Testis (tissue), 3 donors: ENCODE measurements around the gene CA11. TPM values are rescaled to one million over a fixed set of nuclear protein-coding genes. Genes with fewer than 3 reads are reported as not detected.

Experiments
- DNase-seq: peaks from one replicate; pipeline ENCODE4 v3.0.0-alpha.2; 2019
- H3K27ac ChIP-seq, 2 donors: fragments of 200-600 bp; sonication (generic); one replicate each; pipeline ENCODE4 v1.5.1; 2019
- H3K27me3 ChIP-seq: fragments of 200-600 bp; sonication (generic); one replicate; pipeline ENCODE4 v1.5.1; 2019
- H3K36me3 ChIP-seq: fragments of 200-600 bp; sonication (generic); one replicate; pipeline ENCODE4 v1.5.1; 2017; ENCODE audit warnings: low read depth; ENCODE audit errors: missing control alignments
- H3K4me1 ChIP-seq: fragments of 200-600 bp; sonication (generic); one replicate; pipeline ENCODE4 v1.5.1; 2019
- H3K4me3 ChIP-seq, 2 donors: fragments of 200-600 bp; sonication (generic); one replicate each; pipeline ENCODE4 v1.5.1; 2017 to 2019
- H3K9me3 ChIP-seq: fragments of 200-600 bp; sonication (generic); one replicate; pipeline ENCODE4 v1.5.1; 2017
- POLR2A ChIP-seq: fragments of 450-650 bp; IDR thresholded peaks from one replicate; pipeline ENCODE4 v1.6.1; 2017; ENCODE audit warnings: antibody characterized with exemption, mild to moderate bottlenecking, moderate library complexity
- whole genome bisulfite sequencing, 2 donors: methylation state at CpG; one replicate each; pipeline ENCODE4 v1.1.5; 2018; 5-methylcytosine and 5-hydroxymethylcytosine counted together
- intact Hi-C: fragments of 100-400 bp; cut with DNase I; formaldehyde crosslinking; loops from one replicate; pipeline ENCODE4 v1.15.1; 2023; ENCODE audit warnings: low total_unique reads
- polyA plus RNA-seq: library from polyadenylated mRNA; stranded (reverse); fragments of 350-450 nt; fragmentation: Illumina TruSeq; extraction: RNeasy Lipid Tissue Mini Kit (QIAGEN cat#74804); gene quantifications from one replicate; pipeline ENCODE4 v1.2.3, GENCODE V29; 2014; ENCODE audit warnings: low read depth, low replicate concordance; ENCODE audit not compliant: insufficient read depth
- total RNA-seq, 2 donors: library from RNA; depleted of rRNA; stranded (reverse); fragments of >200 nt; gene quantifications; one replicate each; pipeline ENCODE4 v1.2.3, GENCODE V29; 2016
- TF ChIP-seq, protein P1 (sequence below), 3 experiments: fragments of 450-650 bp in 2 of 3; fragments of 200-600 bp in 1 of 3; sonication (generic) in 1 of 3; IDR thresholded peaks; one replicate each; pipeline ENCODE4 v1.5.1; 2016 to 2019; ENCODE audit warnings: antibody characterized with exemption in 3 of 3, mild to moderate bottlenecking in 2 of 3, moderate library complexity in 1 of 3

CA11 gene
- total and polyA plus RNA-seq, 3 donors from 2014 or later = 6.3 to 20.0 (median 6.8) TPM

DNA sequence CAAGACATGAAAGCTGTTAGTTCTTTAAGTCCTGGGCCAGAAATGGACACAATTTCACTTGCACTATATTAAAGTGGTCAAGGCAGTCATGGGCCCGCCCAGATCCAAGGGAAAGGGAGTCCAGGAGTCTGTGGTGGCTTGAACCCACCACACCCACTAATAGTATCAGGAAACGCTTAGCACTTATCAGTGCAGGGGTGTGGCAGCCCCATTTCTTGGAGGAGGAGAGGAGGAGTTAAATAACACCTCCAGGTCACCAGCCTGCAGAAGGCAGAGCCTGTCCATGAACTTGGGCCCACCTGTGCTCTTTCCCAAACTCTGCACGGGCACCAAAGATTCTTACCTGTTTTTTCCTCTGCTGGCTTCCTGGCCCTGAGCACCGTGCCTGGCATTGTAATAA, 32.2 kb upstream of the CA11 start:
- Histone ChIP-seq H3K36me3 (no peaks in the 10 kb centered on the region), H3K4me3 (no peak overlapping the region), H3K27ac (no peak overlapping the region), H3K4me1 (peaks cover 11% of the 10 kb centered on the region), H3K27me3 (no peaks in the 10 kb centered on the region), H3K9me3 (no peaks in the 10 kb centered on the region)
- TF ChIP-seq, protein P1, sequence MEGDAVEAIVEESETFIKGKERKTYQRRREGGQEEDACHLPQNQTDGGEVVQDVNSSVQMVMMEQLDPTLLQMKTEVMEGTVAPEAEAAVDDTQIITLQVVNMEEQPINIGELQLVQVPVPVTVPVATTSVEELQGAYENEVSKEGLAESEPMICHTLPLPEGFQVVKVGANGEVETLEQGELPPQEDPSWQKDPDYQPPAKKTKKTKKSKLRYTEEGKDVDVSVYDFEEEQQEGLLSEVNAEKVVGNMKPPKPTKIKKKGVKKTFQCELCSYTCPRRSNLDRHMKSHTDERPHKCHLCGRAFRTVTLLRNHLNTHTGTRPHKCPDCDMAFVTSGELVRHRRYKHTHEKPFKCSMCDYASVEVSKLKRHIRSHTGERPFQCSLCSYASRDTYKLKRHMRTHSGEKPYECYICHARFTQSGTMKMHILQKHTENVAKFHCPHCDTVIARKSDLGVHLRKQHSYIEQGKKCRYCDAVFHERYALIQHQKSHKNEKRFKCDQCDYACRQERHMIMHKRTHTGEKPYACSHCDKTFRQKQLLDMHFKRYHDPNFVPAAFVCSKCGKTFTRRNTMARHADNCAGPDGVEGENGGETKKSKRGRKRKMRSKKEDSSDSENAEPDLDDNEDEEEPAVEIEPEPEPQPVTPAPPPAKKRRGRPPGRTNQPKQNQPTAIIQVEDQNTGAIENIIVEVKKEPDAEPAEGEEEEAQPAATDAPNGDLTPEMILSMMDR (IDR thresholded peaks at IDR 0.05) = no peak
- TF ChIP-seq POLR2A = no peak
- intact Hi-C loops = no loop called here
- 72 to 74% methylated on average over 4 of the region's 4 CpGs for WGBS, 2 donors
- no peak for DNase-seq

DNA sequence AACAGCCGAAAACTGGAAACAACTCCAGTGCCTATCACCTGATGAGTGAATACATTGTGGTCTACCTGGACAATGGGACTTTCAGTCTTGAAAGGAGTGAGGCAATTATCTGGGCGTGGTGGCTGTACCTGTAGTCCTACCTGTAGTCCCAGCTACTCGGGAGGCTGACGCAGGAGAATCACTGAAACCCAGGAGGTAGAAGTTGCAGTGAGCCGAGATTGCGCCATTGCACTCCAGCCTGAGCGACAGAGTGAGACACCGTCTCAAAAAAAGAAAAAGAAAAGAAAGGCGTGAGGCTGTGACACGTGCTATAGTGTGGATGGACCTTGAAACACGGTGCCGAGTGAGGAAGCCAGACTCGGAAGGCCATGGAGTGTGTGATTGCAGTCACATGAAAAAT, 30.9 kb upstream of the CA11 start:
- WGBS, 2 donors = 89 to 91% methylated on average over 13 of the region's 13 CpGs
- intact Hi-C loops = no loop called here

DNA sequence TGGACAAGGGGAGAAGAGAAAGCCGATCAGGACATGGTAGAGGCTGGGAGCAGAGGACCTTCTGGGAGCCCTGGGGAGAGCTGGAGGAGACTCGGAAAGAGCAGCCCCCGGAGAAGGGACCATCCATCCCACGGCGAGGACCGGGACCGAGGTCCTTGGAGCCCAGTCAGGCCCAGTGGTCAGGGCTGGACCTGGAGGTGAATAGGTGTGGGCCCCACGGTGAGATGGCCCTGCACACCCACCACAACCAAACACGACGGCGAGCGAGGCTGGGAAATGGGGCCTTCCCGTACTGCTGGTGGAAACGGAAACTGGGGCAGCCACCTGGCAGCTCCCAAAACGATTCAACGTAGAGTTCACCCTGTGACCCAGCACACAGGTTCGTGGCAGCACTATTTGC, 30.5 kb upstream of the CA11 start:
- Histone ChIP-seq H3K4me1 (peaks cover 11% of the 10 kb centered on the region), H3K4me3 (no peak overlapping the region), H3K36me3 (no peaks in the 10 kb centered on the region), H3K27me3 (no peaks in the 10 kb centered on the region), H3K9me3 (no peaks in the 10 kb centered on the region), H3K27ac (no peak overlapping the region)
- TF ChIP-seq POLR2A = no peak
- TF ChIP-seq, protein P1 (IDR thresholded peaks at IDR 0.05) = no peak
- no peak for DNase-seq
- intact Hi-C loops = no loop called here
- WGBS, 2 donors = 90 to 92% methylated on average over 17 of the region's 17 CpGs

More for the DNA sequence above, 30.9 kb upstream of the CA11 start:
- Histone ChIP-seq H3K4me3 (no peak overlapping the region), H3K9me3 (no peaks in the 10 kb centered on the region), H3K36me3 (no peaks in the 10 kb centered on the region), H3K4me1 (peaks cover 11% of the 10 kb centered on the region), H3K27me3 (no peaks in the 10 kb centered on the region), H3K27ac (no peak overlapping the region)
- no peak for DNase-seq
- TF ChIP-seq, protein P1 (IDR thresholded peaks at IDR 0.05) = no peak
- no peak for TF ChIP-seq POLR2A

DNA sequence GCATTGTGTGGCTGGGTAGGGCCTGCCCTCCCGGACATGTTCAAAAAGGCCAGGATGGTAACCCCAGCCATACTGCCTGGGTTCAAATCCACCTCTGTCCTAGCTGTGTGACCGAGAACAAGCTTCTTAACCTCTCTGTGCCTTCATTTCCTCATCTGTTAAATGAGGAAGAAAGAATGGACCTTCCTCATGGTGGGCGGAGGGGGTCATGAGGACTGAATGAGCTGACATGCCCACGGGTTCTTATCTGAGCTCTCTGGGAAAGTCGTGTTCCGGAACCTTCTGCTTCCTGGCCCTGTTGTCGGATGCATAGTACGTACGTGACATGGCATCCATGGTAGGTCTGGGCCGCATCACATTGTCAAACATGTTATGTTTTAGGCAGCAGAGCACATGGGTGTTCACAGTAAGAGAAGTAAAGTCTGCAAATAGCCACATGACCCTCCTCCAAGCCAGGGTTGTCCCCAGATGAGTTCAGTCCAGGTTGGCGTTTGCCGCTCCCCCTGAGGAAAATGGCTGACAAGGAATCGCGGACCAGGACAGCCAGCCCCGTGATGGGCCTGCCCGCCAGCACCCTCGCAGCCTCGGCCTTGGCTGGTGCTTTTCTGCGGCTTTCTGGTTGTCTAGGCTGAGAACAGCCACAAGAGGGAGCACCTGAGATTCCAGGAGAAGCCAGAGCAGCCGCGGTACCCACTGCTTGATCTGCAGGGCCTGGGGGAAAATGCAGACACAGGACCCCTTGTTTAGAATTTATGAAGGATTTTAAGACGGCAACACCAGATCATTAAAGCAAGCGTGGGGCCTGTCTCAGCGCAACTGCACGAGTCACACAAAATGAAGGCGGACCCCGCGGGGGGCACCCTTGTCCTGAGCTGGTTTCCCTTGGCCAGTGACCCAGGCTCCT, 29.2 kb upstream of the CA11 start:
- intact Hi-C loops = no loop called here
- Histone ChIP-seq H3K4me1 (peaks cover 15% of the 10 kb centered on the region), H3K9me3 (no peaks in the 10 kb centered on the region), H3K27ac (peak overlapping the region in 1 of 2 donors; percentile 34), H3K4me3 (no peak overlapping the region), H3K36me3 (no peaks in the 10 kb centered on the region), H3K27me3 (no peaks in the 10 kb centered on the region)
- TF ChIP-seq, protein P1 (IDR thresholded peaks at IDR 0.05) = peak; percentile 72 to 85 (median 83)
- TF ChIP-seq POLR2A = no peak
- DNase-seq = peak; percentile 94
- WGBS, 2 donors = 46 to 55% methylated on average over 27 to 28 of the region's 28 CpGs
